Activated CD8-positive, alpha-beta memory T cell treated with anti-CD3 and anti-CD28 coated beads for 1 hour (primary cell): ENCODE results near the gene LIPM.

ENCODE experiments used
- DNase-seq, 2 donors: peaks; one replicate each; pipeline ENCODE4 v3.0.0-alpha.2; 2020; ENCODE audit warnings: low read depth in 1 of 2; ENCODE audit errors: extremely low read depth in 1 of 2

Gene LIPM

DNA sequence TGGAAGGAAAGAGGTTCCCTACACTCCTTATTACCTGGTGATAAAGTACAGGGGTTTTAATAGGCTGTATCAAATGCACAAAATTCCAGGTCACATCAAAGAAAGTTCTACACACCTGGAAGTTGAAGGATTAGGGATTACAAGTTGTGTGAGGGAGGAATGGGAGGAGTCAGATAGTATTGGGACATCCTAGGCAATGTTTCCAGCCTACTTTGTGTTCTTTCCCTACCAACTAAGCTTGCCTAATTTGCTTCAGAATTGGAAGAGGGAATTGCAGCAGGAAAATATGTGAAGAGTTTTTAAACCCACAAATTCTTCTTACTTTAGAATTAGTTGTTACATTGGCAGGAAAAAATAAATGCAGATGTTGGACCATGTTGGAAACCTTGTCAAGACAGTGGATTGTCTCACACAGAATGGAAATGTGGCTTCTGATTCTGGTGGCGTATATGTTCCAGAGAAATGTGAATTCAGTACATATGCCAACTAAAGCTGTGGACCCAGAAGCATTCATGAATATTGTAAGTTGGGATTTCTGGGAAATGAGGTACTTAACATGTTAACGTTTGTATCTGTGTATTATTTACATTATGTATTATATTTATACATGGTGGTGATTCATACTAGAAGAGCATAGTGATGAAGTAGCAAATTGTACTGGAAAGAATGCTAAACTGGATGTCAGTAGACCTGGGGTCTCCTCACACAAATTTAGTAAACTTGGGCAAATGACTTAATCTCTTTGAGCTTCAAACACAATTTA, at the start of gene LIPM:
LIPM (plus strand) TSS at position 208 of the 763 bp plus-strand sequence; CDS start at position 375, 167 bp downstream.
- DNase-seq = no peak

- no peak for DNase-seq
Observed at GRCh38 chr10:88754287-88754686, 48.2 kb upstream of the LIPM start.

GRCh38 chr10:88755753-88756152, 46.8 kb upstream of the LIPM start:
- DNase-seq = no peak

DNA sequence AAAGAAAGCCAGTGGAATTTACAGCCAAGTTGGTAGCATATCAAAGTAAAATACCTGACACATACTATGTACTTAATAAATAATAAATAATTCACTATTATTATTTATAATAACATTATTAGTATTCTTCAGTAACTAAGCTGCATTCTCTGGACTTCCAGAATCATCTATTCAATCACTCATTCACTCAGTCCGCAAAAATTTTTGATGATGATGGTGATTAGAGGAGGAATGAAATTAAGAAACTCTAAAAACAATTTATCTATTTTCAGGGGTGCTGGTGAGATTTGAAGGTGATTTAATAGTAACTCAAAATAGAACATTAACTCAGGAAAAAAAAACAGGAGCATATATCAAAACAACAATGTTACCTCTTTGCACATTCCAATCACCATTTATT, 45.9 kb upstream of the LIPM start:
- DNase-seq = no peak

- DNase-seq = no peak
Observed at GRCh38 chr10:88759366-88760101, 43.0 kb upstream of the LIPM start, which contains the start of gene LIPN. Gene LIPN (plus strand): TSS chr10:88760020. CDS start chr10:88761406, 1,386 bp downstream.

DNA sequence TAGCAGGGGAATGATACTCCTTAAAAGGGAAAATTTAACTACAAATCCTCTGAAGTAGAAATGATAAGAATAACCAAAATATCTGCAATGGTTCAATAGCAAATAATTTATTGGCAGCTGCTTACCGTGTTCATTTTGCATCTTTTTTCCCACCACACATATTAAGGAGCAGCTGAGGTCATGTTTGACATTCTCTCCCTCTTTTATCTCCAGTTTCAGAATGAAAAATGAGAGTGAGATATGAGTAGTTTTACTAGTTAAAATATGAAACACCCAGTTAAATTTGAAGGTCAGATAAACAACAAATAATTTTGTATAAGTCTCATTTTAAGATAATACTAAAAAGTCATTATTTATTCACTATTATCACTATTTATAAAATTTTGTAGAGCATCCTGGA, 39.6 kb upstream of the LIPM start:
- DNase-seq = no peak

DNA sequence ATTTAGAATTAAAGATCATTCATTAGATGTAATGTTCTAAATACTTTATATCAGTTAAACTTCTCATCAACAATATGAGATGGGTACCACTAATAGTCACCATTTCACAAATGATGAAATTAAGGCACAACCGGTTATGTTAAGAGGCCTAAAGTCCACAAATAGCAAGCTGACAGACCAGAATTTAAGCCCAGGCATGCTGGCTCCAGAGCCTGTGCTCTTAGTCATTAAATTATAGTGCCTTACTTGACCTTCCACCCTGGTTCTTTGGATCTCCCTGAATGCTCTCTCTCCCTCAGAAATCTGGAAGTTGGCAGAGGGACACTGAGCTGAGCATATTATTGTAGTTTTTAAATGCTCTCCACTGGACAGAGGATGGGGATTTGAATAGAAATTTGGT, 39.1 kb upstream of the LIPM start:
- no peak for DNase-seq

- DNase-seq = no peak
Observed at GRCh38 chr10:88764110-88764509, 38.4 kb upstream of the LIPM start.

DNA sequence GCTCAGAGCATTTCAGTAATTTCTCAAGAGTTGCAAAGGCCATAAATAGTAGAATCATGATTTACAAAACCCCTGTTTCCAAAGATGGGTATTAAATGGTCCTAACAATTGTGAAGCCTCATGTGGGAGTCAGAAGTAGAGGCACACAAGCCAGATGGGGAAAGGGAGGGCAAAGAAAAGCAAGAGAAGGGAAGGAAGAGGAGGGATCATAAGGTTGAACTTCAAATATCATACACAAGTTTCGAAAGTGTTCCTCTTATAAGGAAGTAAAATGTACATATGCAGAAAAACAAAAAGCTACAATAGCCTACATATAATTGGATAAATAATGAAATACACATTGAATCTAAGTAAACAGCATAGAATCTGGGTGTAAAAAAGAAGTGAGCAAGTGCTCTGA, 36.7 kb upstream of the LIPM start:
- no peak for DNase-seq

DNA sequence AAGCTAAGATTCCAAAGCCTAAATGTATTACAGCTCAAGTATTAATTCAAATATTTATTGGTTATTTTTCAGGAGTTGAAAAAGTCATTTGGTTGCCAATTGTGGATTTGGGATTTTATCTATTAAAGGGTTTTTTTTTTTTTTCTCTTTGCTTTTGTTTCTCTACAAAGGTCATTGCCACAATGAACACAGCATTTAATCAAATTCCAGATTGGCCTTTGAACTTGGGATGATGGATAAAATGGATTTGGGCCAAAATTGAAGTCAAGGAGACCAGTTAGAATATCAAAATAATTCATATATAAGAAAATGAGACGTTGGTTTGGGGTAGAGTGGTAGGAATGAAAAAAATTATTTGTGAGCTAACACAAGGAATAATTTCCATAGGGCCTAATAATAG, 33.1 kb upstream of the LIPM start:
- no peak for DNase-seq

DNA sequence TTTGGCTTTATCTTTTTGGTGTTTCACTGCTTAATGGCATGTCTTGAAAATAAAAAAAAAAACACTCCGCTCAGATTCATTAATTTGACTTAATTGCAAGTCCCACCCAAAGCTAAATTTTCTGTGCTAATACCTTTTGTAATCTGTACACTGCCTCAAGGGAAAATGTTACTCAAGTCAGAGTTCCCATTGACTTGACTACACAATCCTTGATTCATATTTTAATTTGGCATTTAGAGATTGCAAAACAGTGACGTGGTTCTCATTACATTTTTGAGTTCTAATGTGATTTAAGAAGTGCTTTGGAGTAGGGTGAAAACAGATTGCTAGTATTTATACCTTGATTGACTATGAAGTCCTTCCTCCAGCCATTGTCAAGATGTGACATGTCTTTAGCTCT, 21.3 kb upstream of the LIPM start:
- DNase-seq = no peak

- no peak for DNase-seq
Observed at GRCh38 chr10:88782222-88782621, 20.3 kb upstream of the LIPM start.

DNA sequence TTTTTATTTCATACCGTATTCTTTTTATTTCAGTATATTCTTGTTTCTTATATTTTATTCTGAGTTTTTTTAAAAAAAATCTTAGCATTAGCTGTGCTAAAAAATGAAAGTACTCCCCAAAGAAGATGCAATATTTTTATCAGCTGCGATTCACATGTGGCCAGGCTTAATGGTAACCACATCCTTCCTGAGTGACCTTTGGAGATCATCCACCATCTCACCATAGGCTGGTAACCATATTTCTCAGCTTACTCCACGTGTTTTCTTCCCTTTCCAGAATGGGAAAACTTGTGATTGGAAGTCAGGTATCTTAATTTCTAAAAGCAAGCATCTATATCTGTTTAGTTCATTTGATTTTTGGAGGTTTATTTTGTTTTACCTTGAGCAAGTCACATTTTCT, 18.8 kb upstream of the LIPM start:
- no peak for DNase-seq

DNA sequence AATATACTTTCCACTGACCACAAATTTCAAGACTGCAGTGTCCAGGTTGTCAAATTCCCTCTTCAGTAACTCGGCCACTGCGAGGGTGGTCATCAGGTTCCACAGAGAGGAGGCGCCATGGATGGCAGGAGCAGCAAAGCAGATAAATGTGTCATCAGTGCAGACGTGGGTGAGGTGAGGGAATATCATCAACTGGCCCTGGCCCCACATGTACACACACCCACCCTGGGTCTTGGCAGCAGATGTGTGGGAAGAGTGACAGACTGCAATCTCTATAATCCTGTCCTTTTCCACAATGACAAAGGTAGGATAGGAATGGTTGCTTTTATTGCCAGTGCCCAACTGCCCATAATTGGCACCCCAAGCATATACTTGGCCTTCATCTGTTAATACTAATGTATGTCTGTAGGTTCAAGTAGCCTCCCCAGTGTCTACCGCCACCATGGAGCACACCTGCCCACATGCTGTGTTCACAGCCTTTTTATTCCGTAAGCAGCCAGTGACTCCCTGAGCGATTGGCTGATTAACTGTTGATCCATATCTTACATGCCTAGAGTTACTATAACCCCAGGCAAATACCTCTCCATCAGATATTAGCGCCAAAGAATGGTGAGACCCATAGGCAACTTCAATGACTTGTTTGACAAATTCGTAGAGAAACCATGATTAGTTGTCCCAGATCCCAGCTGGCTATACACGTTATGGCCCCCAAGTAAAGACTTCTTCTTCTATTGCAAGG, 16.3 kb upstream of the LIPM start:
- no peak for DNase-seq

GRCh38 chr10:88787463-88787862, 15.1 kb upstream of the LIPM start:
- no peak for DNase-seq

DNA sequence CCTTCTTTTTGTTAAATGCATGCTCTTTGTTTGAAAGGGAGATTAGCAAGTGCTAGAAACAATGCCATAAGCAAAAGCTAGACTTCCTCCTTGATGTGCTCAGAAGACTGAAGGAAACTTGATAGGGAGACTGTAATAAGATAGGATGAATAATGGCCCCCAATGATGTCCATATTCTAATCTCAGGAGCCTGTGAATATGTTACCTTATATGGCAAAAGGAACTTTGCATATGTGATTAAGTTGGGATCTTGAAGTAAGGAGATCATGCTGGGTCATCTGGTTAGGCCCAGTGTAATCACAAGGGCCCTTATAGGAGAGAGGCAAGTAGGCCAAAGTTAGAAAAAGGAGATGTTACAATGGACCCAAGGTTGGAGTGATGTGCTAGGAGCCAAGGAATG, 13.6 kb upstream of the LIPM start:
- no peak for DNase-seq

DNA sequence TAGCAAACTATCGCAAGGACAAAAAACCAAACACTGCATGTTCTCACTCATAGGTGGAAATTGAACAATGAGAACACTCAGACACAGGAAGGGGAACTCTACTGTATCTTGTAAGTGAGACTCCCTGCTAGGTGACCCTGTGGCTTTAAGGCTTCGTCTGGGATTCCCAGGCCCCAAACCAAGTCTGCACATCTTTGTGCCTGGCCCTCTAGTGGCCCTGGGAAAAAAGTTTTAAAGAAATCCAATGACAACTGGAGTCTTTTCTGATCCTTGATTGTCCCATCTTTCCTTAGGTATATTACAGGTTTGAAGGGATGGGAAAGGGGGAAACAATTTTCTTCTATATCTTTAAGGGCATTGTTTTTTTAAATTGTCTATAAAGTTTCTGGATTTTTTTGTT, 10.6 kb upstream of the LIPM start:
- no peak for DNase-seq

GRCh38 chr10:88792661-88793060, 9.9 kb upstream of the LIPM start:
- no peak for DNase-seq

DNA sequence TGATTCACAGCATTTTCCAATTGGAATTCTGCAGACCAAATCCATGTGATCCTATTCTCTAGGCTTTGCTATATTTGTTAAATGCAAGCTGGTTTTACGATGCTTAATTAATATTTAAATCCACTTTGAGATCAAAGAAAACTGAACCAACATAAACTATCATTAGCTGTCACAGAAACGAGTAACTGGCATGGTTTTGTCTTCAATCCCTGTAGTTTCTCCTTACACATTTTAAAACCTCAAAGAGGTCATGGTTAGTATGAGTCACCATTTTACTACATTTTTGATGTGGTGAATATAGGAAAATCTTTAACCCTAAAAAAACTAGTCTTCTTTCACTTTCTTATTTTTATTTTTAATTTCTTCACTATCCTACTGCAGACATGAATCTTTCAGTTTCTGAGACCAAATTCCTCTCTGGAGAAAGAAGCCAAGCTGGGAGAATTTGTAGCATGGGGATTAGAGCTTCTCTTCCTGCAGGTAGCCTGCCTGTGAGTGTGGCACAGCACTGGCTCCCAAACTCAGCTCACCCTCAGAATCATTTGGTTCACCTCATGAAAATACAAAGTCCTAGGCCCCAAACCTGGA, 8.7 kb upstream of the LIPM start:
- DNase-seq = no peak

GRCh38 chr10:88794731-88795130, 7.8 kb upstream of the LIPM start:
- no peak for DNase-seq
